NCI-H1930 (cell line): ENCODE data around the gene MTCH1.

ENCODE experiments used
- DNase-seq, 2 experiments: peaks; one replicate each; lab custom pipeline; 2025; lab: John Stamatoyannopoulos, UW

The MTCH1 gene, protein sequence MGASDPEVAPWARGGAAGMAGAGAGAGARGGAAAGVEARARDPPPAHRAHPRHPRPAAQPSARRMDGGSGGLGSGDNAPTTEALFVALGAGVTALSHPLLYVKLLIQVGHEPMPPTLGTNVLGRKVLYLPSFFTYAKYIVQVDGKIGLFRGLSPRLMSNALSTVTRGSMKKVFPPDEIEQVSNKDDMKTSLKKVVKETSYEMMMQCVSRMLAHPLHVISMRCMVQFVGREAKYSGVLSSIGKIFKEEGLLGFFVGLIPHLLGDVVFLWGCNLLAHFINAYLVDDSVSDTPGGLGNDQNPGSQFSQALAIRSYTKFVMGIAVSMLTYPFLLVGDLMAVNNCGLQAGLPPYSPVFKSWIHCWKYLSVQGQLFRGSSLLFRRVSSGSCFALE

DNA sequence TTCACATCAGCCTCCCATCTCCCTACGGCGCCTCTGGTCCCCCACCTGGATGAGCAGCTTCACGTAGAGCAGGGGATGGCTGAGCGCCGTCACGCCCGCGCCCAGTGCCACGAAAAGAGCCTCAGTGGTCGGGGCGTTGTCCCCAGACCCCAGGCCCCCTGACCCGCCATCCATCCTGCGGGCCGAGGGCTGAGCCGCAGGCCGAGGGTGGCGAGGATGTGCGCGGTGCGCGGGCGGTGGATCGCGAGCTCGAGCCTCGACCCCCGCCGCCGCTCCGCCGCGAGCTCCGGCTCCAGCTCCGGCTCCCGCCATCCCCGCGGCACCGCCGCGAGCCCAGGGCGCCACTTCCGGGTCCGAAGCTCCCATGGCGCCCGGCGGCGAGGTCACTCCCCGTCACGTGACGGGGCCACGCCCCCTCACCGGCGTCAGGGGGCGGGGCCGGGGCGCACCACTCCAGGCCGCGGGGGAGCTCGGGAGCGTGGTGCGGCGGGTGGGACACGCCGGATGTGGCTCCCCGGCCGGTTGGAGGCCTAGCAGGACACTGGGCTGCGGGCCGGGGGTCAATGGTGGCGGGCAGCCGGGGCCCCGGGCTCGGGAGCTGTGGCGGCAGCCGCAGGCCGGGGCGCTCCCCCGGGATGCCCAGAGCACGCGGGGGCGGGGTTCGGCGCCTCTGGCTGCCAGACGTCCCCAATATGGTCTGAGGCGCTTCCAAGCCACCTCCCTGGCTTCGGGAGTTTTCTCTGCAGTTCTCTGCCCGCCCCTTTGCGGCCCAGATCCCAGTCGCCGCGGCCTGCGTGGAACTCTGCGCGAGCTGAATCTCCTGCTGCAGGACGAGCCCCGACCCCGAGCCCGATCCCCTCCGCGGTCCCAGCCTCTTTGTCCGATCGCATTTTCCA lies at the start of gene MTCH1:
TSS of gene MTCH1 (minus strand) at position 389 of the 896 bp plus-strand sequence. CDS start at position 366, 23 bp downstream.
- DNase-seq, result peak; percentile 65 to 90

GRCh38 chr6:37033819-37034795 lies 48.1 kb upstream of the MTCH1 start:
- DNase-seq, result no peak

DNA sequence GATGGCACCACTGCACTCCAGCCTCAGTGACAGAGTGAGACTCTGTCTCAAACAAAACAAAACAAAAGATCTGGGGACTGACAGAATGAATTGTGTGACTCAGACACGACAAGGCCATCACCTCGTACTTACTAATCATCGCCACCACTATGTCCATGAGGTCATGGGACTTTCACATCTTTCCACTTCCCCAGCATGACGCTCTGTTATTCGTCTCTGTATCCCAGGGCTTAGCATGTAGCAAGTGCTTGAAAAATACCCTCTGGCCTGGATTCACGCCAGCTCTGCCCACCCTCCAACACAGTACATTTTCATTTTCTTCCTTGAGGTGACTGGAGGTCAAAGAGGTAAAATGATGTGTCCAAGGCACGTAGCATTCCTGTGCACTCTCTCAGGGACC lies 47.3 kb upstream of the MTCH1 start:
- no peak for DNase-seq

DNA sequence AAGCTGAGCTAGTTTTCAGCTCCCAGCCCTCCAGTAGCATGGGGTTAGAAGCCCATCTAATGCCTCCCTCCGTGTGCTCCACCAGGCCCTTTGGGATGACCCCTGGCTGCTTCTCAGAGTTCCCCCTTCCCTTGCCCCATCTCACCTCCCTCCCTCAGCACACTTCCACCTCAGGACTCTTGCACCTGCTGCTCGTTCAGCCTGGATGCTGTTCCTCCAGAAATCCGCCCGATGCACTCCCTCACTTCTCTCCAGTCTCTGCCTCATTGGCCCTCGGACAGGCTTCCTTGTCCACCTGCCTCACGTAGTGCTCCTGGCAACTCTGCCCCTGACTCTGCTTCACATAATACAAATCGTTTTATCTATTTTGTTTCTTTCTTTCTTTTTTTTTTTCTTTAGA lies 46.2 kb upstream of the MTCH1 start:
- no peak for DNase-seq

DNA sequence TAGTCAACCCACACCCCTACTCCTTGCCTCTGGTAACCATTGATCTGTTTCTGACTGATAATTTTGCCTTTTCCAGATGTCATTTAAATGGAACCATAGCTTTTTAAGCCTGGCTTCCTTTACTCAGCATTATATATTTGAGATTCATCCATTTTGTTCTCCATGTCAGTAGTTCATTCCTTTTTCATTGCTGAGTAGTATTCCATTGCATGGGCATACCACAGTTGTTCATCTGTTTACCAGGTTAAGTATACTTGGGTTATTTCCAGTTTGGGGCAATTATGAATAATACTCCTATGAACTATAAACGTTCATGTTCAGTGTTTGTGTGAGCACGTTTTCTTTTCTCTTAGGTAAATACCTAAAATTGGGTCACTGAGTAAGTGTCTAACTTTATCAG lies 44.6 kb upstream of the MTCH1 start:
- no peak for DNase-seq

GRCh38 chr6:37029249-37029971 lies 43.4 kb upstream of the MTCH1 start:
- DNase-seq, result peak in 1 of 2 experiments; percentile 21

DNA sequence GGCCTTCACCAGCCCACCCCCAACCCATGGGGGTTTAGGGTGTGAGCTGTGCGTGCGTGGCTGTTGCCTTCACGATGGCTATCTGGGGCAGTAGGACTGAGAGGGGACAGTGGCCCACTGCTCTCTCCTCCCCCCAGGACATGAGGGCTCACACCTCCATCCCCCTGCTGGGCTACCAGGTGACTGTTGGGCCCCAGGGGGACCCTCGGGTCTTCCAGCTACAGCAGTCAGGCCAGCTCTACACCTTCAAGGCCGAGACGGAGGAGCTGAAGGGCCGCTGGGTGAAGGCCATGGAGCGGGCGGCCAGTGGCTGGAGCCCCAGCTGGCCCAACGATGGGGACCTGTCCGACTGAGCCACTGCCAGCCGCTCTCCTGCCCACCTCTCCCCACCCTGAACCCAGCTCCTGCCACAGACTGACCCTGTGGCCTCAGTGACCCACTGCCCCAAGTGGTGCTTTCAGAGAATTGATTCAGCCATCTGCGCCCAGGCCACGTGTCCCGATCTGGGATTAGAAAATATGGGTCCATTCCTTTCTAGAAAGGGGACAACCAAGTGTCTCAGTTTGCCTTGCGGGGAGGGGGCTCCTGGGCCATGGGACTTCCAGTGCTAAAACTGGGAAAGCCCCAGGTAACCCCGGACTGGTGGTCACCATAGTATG lies 41.9 kb upstream of the MTCH1 start:
- DNase-seq, result no peak

DNA sequence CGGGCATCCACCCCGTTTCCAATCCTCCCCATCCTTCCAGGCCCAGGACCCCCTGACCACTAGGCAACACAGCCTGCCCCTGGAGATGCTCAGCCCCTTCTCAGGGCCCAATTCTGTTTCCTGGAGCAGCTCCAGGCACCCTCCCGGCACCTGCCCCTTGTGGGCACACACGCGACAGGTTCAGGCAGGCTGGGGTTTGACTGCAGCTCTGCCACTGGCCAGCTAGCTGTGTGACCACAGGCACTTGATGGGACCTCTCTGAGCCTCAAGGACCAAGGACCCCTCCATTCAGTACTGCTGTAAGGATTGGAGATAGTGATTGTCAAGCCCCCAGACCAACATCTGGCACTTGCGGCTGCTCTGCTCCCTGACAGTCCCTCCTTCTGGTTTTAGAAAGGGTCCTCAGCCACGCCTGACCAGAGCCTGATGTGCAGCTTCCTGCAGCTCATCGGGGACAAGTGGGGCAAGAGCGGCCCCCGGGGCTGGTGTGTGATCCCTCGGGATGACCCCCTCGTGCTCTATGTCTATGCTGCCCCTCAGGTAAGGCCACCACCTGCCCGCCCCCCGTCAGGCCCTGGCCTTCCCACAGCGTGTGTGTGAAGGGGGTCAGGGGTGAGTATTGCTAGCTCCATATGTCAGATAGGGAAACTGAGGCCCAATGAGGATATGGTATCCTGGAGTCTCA lies 41.2 kb upstream of the MTCH1 start:
- DNase-seq, result no peak

DNA sequence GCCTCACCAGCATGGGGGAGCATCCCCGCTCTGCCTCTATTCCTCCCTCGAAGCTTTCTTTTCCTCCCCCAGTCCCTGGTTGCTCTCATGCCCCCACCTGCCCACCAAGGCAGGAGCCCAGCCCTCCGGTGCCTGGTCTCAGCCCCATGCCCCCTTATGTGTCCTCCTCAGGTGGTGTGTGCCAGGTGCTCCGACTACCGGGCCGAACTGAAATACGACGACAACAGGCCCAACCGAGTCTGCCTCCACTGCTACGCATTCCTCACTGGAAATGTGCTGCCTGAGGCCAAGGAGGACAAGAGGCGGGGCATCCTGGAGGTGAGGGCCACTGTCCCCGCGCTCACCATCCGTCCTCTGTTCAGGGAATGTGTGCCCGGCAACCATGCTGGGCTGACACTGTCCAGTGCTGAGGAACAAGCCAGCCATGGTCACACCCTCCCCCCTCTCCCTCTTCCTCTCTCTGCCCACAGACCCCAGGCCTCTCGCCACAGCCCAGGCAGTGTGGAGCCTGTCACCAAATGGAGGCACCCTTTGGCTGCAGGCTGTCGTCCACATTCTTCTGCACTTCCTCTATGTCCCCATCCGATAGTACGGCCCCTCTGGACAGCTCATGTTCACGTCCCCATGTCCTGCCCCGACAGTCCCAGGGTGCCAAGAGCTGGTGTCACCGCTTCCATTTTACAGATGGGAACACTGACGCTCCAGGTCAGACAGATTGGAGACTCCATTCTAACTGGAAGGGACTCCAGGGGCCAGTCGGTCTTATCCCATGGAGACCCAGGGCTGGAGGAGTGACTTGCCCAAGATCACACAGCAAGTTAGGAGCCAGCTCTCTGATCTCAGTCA lies 39.8 kb upstream of the MTCH1 start:
- DNase-seq, result no peak

GRCh38 chr6:37024656-37025337 lies 38.8 kb upstream of the MTCH1 start:
- no peak for DNase-seq

- no peak for DNase-seq
Measured at GRCh38 chr6:37022135-37022863, 36.3 kb upstream of the MTCH1 start.

DNA sequence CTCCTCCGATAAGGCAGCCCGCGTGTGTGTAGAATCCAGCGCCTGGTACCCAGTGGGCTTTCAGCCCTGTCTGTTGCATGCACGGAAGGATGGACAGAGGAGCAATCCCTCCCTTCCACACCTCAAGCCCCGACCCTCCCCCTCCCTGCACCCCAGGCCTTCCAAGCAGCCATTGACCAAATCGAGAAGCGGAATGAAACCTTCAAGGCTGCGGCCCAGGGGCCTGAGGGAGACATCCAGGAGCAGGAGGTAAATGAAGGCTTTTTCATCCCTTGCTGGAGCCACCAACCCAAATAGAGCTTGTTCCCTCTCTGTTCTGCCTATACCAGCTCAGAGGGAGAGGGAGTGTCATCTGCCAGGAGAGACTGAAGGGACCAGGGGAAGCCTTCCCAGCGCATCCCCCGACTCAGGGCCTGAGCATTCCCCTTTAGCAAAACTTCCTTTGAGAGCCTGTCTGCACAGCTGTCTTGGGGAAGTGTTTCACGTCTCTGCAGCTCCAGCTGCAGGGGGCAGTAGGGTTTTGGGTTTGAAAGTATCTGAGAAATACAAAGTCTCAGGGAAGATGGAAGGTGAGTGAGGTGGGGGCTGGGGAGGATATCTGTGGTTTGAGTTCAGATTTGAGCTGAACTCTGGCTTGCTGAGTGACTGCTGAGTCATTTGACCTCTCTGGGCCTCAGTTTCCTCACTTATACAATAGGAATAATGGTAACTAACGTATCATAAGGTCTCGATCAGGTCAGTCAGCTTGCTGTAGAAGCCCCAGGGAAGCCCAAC lies 35.5 kb upstream of the MTCH1 start:
- no peak for DNase-seq

DNA sequence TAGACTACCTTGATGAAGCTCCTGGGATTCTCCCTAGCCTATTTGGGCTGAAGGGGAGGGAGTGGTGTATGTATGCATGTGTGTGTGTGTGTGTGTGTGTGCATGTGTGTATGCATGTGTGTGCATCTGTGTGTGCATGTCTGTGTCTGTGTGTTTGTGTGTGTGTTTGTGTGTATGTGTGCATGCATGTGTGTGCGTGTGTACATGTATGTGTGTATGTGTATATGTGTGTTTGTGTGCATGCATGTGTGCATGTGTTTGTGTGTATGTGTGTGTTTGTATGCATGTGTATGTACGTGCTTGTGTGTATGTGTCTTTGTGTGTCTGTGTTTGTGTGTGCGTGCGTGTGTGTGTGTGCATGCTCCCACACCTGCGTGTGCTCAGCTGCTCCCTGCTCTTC lies 34.8 kb upstream of the MTCH1 start:
- DNase-seq, result no peak

- DNase-seq, result no peak
Measured at GRCh38 chr6:37020381-37020780, 34.4 kb upstream of the MTCH1 start.

DNA sequence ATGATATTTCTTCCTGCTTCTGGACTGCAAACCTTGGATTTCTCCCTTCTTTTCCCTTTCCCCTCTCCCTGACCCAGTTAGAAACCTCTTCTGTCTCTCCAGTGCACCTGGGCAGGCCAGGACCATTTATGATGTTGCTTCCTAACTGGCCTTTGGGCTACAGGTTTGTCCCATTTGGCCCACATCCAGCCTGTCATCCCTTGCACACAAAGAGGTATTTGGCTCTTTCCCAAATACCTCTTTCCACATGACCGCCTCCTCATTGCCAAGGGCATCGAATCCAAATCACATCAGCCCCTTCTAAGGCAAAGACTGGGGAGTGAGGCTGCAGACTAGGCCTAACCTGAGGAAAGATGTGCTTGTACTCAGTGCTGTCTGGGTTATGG lies 33.1 kb upstream of the MTCH1 start:
- DNase-seq, result no peak

DNA sequence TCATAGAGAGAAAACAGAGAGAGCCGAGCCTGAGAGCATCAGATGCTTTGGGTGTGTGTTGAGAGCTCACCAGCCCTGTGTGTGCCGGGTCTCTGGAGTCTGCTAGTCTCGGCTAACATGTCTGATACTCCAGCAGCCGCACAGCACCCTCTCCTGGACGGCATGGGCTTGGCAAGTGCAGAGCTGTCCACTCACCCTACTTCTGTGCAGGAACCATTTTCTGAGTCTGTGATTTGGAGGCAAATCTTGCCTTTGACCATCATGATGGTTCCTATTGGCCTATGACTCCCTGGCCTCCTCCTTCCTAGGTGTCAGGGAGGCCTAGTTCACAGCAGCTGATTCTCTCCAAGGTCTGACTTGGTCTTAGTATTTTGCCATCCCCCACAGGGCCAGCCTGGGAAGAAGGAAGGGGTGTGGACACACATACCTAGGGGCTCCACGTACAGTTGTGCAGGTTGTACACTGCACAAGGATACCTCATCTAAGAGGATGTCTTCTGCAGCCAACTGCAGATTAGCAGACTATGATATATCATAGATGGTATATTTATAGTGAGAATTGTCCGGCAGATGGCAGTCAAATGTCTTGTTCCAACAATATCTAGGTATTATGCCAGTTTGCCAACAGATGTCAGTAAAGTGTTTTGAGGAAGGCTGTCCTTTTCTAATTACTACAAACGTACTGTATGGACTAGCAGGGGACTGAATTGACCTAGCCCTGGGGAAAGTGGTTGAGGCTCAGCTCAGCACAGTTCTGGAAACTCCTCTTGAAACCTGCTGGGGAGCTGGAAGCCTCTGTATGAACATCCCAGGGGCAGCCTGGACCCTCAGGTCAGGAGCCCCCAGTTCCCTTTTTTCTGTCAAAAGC lies 32.4 kb upstream of the MTCH1 start:
- peak; percentile 45 to 70 for DNase-seq
